Measurements from ENCODE around the gene FBXO11. TPM values are rescaled to one million over a fixed set of nuclear protein-coding genes. Genes with fewer than 3 reads are reported as not detected.
"Not testable (repeated sequence)": the region's sequence is repeated elsewhere in the genome, so short reads cannot be mapped to it uniquely, and the experiment has no call there.

Gene FBXO11
- total RNA-seq, 1 experiment from 2014 or later = 25.4 TPM

DNA sequence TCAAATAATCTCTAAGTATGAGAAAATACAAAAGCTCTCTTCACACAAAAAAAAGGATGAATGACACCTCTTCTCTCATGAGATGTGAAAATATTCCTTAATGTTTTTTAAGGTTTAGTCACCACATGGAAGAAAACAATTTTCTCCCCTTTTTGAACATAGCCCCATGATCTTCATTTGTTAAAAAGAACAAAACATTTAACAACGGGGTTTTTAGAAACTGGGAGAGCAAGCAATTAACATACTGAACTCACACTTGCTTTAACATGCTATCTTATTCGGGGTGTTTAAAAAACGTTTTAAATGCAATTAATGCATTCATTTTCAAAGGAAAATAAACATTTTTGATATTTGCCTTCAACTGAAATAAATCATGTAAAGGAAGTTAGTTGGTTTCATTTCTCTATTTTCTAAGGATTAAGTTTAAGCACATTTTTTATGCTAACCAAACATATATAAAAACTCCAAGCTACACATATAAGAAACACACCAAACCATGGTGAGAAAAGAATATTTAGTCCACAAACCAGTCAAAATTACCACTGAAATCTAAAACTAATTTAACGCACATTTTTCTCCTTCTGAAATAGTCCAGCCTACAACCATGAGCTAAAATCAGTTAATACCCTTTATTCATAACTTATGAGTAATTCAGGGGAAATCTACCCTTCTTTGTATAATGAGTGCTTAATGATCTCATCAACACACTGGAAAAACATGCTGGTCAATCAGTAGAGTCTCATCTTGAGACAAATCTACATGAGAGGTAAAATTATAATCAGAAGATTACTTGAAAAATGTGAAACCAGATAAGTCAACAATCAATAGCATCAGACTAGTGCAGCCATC is 8.2 kb downstream of the FBXO11 start:
- DNase-seq (ENCODE audit: low read depth) = no peak

DNA sequence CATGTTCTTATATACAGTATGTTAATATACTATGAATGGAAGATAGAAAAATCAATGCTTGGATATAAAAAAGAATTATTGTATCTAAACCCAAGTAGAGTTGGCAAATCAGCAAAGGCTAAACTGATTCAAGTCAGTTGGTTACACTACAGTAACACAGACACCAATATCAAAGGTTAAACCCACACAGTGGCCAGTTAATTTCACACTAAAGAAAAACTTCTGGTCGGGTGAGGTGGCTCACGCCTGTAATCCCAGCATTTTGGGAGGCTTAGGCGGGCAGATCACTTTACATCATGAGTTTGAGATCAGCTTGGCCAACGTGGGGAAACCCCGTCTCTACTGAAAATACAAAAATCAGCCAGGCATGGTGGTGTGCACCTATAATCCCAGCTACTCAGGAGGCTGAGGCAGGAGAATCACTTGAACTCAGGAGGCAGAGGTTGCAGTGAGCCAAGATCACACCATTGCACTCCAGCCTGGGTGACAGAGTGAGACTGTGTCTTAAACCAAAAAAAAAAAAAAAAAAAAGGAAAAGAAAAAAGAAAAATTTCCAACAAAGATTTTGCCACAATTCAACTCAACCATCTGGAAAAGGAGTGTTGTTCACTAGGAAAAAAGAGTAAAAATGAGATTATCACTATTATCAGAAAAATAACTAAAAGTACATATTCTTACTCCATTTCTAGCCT is 9.0 kb downstream of the FBXO11 start:
- DNase-seq (ENCODE audit: low read depth) = not testable (repeated sequence)

DNA sequence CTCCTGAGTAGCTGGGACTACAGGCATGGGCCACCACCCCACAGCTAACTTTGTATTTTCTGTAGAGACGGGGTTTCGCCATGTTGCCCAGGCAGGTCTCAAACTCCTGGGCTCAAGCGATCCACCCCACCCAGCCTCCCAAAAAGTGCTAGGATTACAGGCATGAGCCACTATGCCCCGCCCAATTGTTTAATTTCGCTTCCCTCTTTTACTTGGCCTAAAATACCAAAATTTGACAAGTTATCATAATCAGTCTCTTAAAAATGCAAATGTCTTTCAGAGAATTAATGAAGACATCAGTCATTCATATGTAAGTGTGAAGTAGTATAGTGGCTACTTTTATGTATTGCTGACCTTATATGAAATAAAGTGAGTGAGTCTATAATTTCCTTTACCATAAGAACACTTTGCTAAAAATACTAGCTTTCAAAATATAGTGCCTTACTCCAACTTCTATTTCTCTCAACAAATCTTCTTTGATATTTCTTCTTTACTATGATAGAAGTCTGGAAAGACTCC is 9.8 kb downstream of the FBXO11 start:
- DNase-seq (ENCODE audit: low read depth) = no peak

DNA sequence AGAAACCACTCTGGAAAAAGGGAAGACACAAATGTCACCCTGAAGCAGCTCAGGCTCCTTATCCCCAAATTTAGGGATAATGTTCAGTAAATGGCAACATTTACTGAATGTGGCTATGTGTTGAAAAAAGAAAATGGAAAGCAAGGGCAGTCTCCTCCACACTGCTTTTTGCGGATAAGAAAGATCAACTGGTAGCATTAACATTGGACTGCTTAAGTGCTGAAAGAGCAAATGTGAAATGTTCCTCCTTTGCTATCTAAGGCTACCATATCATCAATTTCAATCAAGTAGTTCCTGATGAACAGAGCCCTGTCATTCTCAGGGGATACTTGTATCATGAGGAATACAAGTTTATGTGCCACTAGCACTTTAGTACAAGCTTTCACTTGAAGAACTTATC is 12.5 kb downstream of the FBXO11 start:
- no peak for DNase-seq (ENCODE audit: low read depth)

DNA sequence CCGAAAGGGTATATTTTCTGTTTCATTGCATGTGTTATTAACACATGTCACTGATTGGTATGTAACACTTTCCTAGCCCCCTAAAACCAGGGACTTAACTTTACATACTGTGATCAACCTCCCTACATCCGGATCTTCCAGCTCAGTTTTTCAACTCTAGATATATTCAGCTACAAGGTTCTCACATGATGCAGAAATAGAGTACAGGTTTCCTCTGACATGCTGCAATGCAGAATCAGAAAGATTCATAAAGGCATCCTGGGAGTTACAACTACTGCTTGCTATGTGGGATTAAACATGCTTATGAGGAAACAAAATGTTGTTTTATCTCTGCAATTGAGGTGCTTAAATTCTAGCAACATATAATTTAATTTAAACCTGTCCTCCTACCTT is 14.0 kb downstream of the FBXO11 start:
- no peak for DNase-seq (ENCODE audit: low read depth)

GRCh38 chr2:47891369-47892337 is 14.6 kb downstream of the FBXO11 start:
- no peak for DNase-seq (ENCODE audit: low read depth)

- no peak for DNase-seq (ENCODE audit: low read depth)
These were observed 15.5 kb downstream of the FBXO11 start for GRCh38 chr2:47890711-47891368.

GRCh38 chr2:47888581-47889280 is 17.6 kb downstream of the FBXO11 start:
- peak; percentile 29 for DNase-seq (ENCODE audit: low read depth)

DNA sequence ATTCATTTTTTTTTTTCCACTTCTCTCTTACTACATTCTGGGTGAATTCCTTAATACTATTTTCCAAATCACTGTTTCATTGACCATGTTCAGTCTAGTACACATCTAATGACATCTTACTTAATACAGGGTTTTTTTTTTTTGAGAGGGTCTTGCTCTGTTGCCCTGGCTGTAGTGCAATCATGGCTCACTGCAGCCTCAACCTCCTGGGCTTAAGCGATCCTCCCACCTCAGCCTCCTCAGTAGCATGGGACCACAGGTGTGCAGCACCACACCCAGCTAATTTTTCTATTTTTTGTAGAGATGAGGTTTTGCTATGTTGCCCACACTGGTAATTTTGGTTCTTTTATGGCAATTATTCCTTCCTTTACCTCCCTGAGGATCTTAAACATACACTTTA is 29.4 kb downstream of the FBXO11 start:
- no peak for DNase-seq (ENCODE audit: low read depth)

DNA sequence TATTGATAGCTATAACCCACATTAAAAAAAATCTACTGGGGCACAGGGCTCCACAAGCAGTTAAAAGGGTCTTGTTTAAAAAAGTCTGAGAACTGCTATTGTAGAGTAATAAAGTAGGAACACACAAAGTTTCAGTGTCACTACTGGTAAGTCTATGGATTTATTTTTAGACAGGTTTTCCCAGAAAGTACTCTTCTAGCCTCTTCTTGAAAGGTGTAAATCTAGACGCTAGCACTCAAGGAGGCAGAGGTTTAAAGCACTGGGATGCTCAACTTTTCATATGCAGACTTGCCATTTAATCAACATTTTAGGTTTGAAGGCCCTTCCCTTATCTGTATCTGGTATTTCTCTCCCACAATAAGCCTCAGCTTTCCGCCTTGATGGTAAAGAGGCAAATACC is 33.4 kb downstream of the FBXO11 start:
- no peak for DNase-seq (ENCODE audit: low read depth)

DNA sequence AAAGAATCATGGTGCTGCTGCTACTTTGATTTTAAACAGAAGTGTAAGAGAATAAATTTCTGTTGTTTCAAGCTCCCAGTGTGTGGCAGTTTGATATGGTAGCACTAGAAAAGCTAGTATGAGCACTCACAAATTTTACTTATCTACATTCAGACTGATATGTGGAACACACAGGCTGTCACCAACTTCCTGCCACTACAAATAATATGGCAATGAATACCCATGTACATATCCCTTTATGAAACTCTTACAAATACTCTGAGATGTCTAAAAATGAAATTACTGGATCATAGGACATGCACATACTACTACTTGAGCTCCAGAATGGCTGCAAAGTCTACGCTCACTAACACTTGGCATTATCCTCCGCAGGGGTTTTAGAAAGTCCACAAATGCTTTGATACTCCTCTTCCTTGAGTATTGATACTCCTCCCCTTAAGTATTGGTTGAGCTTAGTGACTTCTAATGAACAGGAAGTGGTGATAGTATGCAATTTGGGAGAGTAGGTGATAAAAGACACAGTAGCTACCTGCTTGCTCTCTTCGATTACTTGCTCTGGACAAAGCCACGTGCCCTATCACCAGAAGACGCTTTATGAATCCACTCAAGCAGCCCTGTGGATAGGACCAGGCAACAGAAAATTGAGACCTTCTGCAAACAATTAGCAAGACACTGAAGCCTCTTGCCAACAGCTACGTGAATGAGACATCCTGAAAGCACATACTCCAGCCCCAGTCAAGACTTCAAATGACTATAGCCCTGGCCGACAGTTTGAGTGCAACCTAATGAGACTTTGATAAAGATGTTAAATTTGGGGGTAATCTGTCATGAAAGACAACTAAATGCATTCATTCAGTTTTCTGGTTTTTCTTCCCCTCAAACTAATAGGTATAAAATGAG is 35.4 kb downstream of the FBXO11 start:
- DNase-seq (ENCODE audit: low read depth) = no peak

GRCh38 chr2:47869859-47870595 is 36.3 kb downstream of the FBXO11 start:
- no peak for DNase-seq (ENCODE audit: low read depth)

DNA sequence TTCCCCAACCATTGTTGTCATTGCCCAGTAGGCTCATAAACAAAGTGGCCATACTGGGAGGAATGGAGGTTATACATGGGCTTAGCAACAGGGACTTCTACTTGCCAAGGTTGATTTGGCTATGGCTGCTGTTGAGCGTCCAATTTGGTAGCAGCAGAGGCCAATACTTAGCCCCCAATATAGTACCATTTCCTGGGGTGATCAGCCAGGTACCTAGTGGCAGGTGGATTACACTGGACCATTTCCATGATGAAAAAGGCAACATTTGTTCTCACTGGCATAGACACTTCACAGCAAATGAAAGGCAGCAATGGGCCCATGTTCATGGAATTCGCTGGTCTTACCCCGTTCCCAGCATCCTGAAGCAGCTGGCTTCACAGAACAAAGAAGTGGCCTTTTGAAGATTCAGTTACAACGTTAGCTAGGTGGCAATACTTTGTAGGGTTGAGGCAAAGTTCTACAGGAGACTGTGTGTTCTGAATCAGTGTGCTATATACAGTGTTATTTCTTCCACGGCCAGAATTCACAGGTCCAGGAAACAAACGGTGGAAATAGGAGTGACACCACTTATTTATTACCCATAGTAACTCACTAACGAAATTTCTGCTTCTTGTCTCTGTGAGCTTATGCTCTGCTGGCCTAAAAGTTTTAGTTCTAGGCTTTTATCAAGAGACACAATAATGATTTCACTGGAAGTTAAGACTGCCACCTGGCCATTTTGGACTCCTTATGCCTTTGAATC is 37.5 kb downstream of the FBXO11 start:
- DNase-seq (ENCODE audit: low read depth) = no peak

DNA sequence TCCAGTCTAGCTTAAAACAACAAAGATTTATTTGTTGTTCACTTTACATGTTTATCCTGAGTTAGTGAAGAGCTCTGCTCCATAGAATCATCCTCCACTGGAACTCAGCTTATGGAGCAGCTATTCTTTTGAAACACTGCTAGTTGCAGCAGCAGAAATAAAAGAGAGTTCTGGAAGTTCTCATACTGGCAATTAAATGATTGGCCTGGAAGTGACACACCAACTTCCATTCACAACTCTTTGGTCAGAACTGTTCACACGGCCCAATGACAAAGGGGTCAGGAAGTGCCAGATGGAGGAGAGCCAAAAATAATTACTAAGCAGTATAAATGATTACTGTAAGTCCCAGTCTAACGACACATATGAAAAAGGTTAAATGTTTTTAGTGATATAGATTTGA is 39.1 kb downstream of the FBXO11 start:
- DNase-seq (ENCODE audit: low read depth) = peak; percentile 85

- no peak for DNase-seq (ENCODE audit: low read depth)
These were observed 41.7 kb downstream of the FBXO11 start for GRCh38 chr2:47864566-47864965.

GRCh38 chr2:47862949-47863348 is 43.3 kb downstream of the FBXO11 start:
- no peak for DNase-seq (ENCODE audit: low read depth)

DNA sequence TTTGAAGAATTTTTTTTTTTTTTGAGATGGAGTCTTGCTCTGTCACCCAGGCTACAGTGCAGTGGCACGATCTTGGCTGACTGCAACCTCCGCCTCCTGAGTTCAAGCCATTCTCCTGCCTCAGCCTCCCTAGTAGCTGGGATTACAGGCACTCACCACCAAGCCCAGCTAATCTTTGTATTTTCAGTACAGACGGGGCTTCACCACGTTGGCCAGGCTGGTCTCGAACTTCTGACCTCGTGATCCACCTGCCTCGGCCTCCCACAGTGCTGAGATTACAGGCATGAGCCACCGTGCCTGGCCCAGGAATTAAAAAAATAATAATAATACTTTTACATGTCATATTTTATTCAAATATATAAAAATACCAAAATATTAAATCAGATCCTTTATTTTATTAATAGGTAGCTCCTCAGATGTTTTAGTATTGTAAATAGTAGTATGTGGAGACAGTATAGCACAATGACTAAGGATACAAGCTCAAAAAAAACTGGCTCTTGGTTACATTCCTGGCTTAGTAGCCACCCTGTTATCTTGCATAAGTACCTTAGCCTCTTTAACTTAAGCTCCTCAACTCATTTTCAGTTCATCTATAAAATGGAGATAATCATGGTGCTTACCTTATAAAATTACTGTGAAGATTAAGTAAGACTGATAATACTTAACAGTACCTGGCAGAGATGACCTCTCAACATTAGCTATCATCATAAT is 53.1 kb downstream of the FBXO11 start:
- not testable (repeated sequence) for DNase-seq (ENCODE audit: low read depth)
